HK-2 (cell line): ENCODE measurements around the gene RPTOR.
"Not testable (repeated sequence)": the region's sequence is repeated elsewhere in the genome, so short reads cannot be mapped to it uniquely, and the experiment has no call there.

ENCODE experiments used
- DNase-seq: peaks from one replicate; pipeline ENCODE4 v3.0.0-alpha.2; 2018; ENCODE audit not compliant: unreplicated experiment

Gene RPTOR

GRCh38 chr17:80764627-80765145, 220.0 kb downstream of the RPTOR start:
- not testable (repeated sequence) for DNase-seq

DNA sequence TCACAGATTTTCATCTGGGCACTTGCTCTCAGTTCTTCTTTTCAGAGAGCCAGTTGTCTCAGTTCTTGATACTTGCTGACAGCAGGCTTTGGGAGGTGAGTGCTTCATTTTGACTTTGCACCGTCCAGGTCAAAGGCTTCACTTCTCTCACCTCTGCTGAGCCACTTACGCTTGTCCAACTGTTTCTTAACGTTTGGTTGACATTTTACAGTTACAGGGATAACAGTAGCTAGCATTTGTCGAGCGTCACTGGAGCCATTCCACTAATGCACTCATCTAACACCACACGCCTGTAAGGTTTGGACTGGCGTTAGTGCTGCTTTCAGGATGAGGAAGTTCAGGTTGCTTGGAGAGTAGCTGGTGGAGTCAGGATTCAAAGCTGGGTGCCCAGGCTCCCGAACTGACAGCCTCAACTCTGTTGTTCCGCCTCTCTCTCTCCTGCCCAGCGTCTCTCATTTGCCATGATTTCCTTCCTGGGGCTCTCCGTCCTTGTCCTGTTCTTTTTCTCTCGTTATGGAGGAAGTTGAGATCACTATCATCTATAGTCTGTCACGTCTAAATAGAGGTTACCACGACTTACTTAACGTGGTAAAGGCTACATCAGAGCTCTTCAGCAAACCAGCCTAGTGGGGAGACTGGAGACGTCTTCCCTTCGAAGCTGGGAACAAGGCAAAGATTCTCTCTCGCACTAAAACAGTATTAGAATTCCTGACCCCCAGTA, 220.8 kb downstream of the RPTOR start:
- no peak for DNase-seq

- DNase-seq: no peak
Measured at GRCh38 chr17:80766290-80766855, 221.7 kb downstream of the RPTOR start.

GRCh38 chr17:80768389-80768788, 223.8 kb downstream of the RPTOR start:
- DNase-seq: no peak

- no peak for DNase-seq
Measured at GRCh38 chr17:80768936-80769335, 224.3 kb downstream of the RPTOR start.

- DNase-seq: no peak
Measured at GRCh38 chr17:80769516-80769915, 224.9 kb downstream of the RPTOR start.

- DNase-seq: no peak
Measured at GRCh38 chr17:80769936-80770625, 225.4 kb downstream of the RPTOR start.

GRCh38 chr17:80770881-80771611, 226.4 kb downstream of the RPTOR start:
- DNase-seq: no peak

DNA sequence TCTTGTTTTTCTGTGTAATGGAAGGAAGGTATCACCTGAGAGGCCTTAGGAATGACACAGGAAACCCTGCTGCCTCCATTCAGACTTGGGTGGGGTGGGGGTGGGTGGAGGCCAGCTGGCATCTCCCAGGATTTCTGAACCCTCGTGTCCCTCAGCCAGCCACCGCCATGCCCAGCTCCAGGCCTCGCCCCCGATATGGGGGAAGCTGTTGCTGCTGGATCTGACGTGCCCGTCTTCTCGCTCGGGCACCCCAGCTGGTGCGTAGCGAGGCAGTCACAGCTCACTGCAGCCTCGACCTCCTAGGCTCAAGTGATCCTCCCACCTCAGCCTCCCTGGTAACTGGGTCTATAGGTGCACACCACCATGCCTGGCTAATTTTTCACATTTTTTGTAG, 227.0 kb downstream of the RPTOR start:
- DNase-seq: no peak

- no peak for DNase-seq
Measured at GRCh38 chr17:80772906-80773242, 228.2 kb downstream of the RPTOR start.

DNA sequence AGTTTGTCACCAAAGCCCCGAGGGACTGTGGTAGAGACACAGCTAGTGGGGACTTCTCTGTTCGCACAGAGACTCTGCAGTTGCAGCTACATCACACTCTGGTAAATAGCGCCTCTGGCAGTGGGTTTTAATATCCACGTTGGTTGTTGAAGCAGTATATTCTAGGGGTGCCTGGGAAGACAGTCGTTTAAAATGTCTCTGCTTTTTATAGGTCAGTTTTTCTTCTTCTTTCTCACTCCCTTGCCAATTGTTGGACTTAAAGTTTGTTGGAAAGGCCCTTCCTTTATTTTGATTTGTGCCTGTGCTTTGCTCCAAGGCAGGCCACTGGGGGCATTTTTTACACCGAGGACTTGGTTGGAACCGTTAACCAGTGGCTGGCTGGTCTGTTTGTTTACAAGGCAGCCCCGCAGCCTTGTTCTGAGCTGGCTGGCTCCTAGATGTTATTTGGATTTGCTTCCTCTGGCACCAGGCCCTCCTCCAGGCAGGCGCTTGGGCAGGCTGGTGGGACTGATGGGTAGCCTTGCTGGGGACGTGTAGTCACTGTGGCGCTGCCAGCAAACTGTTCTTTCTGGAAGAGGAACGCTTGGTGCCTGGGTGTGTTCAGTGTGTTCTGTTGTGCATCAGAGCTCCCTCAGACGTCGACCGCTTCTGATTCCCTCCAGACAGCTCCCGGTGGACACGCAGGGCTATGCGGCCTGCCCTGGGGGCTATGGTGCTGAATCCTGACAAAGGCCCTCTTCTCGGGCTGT, 228.8 kb downstream of the RPTOR start:
- no peak for DNase-seq

DNA sequence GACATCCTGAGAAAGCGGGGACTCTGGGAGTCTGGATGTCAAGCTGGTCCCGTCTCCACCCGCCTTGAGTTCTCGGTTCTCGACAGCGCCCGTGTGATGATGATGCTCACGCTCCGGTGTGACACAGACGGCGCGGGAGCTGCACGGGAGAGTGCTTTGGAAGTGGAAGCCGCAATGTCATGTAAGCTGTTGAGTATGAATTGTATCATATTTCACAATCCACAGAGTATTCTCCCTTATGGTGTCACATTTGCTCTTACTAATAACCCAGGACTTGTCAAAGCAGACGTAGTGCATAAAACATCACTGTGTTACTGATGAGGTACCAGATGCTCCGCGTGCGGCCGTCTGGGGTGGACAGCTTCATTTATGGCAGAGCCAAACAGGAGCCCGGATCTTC, 229.5 kb downstream of the RPTOR start:
- no peak for DNase-seq

DNA sequence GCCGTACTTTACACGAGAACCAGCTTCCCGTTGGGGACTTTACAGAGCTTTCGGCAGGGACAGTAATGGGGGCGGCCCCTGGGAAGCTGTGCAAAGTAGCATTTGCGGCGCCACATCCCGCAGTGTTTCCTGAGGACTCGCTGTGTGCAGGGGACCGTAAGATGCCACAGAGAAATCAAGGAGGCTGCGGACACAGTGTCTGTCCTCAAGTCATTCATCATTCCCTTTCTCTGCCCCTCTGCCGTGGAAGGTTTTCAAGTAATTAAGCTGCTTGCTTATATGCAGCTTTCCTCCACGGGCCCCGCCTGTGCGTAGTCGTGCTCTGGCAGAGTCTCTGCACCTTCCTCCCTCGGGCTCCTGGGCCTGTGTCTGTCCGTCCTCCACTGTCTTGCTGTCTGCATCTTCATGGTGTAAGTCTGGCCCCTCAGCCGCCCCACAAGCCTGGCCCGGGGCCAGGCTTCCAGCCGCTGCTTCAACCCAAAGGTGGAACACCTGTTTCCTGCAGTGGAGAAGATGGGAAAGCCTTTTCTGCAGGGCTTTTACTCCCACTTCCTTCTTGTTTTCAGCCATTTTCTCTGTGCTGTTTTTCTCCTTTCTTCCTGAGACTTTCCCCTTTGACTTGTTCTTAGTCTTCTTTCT, 230.1 kb downstream of the RPTOR start:
- DNase-seq: no peak

- DNase-seq: no peak
Measured at GRCh38 chr17:80775863-80776262, 231.2 kb downstream of the RPTOR start.

- DNase-seq: no peak
Measured at GRCh38 chr17:80777274-80777673, 232.6 kb downstream of the RPTOR start.

- DNase-seq: no peak
Measured at GRCh38 chr17:80778716-80779115, 234.1 kb downstream of the RPTOR start.

DNA sequence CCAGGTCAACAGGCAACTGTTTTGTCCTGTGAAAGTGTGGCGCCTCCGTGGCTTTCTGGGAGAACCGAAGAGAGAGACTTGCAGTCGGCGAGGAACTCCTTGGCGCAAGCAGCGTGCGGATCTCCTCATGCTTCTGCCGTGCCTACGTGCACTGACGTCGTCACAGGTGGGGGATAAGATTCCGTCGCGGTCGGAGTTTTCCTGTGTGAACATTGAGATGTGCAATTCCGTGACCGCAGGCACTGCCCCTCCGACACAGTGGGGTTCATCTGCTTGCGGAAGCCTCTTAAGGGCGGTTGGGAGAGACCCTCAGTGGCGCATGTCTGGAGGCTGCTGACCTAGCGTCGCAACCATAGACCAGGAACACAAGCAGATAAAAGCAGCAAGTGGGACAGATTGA, 234.7 kb downstream of the RPTOR start:
- DNase-seq: no peak

GRCh38 chr17:80779961-80780380, 235.3 kb downstream of the RPTOR start:
- no peak for DNase-seq

- no peak for DNase-seq
Measured at GRCh38 chr17:80780381-80781198, 236.0 kb downstream of the RPTOR start.

- no peak for DNase-seq
Measured at GRCh38 chr17:80781211-80781610, 236.6 kb downstream of the RPTOR start.
